HFF-Myc (cell line): ENCODE measurements around the gene ATP2A2.
"Not testable (repeated sequence)": the region's sequence is repeated elsewhere in the genome, so short reads cannot be mapped to it uniquely, and the experiment has no call there.

ENCODE experiments used
- DNase-seq: peaks from one replicate; pipeline ENCODE4 v3.0.0-alpha.2; 2011; ENCODE audit warnings: low read depth; ENCODE audit errors: extremely low read depth
- H3K4me3 ChIP-seq: replicated peaks from 2 replicates; pipeline ENCODE4 v1.5.1; 2011; ENCODE audit warnings: low read depth, mild to moderate bottlenecking, control low read depth, low read length
- TF ChIP-seq, protein P1 (sequence below): IDR thresholded peaks from 2 replicates; pipeline ENCODE4 v1.5.1; 2012; ENCODE audit warnings: mild to moderate bottlenecking, low read depth, low read length, control low read depth; ENCODE audit errors: missing control alignments

The ATP2A2 gene

DNA sequence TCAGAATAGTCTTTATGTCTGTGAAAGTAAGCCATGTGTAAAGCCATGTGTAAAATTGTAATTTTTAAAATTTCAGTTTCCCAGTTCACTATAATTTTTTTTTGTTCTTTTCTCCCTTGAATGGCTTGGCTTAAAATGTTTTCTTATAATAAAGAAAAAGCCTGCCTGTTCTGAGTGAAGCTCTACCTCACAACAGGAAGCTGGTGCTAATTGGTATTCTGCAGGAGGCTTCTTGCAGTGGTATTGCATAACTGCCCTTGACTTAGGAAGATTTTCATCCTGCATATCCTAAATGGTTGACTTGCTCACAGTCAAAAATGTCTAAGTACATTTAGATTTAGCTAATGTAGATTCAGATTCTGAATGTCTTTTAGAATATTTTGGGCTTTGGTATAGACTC, 49.5 kb downstream of the ATP2A2 start:
- TF ChIP-seq, protein P1, sequence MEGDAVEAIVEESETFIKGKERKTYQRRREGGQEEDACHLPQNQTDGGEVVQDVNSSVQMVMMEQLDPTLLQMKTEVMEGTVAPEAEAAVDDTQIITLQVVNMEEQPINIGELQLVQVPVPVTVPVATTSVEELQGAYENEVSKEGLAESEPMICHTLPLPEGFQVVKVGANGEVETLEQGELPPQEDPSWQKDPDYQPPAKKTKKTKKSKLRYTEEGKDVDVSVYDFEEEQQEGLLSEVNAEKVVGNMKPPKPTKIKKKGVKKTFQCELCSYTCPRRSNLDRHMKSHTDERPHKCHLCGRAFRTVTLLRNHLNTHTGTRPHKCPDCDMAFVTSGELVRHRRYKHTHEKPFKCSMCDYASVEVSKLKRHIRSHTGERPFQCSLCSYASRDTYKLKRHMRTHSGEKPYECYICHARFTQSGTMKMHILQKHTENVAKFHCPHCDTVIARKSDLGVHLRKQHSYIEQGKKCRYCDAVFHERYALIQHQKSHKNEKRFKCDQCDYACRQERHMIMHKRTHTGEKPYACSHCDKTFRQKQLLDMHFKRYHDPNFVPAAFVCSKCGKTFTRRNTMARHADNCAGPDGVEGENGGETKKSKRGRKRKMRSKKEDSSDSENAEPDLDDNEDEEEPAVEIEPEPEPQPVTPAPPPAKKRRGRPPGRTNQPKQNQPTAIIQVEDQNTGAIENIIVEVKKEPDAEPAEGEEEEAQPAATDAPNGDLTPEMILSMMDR = no peak
- H3K4me3 ChIP-seq = no peak overlapping the region
- no peak for DNase-seq

DNA sequence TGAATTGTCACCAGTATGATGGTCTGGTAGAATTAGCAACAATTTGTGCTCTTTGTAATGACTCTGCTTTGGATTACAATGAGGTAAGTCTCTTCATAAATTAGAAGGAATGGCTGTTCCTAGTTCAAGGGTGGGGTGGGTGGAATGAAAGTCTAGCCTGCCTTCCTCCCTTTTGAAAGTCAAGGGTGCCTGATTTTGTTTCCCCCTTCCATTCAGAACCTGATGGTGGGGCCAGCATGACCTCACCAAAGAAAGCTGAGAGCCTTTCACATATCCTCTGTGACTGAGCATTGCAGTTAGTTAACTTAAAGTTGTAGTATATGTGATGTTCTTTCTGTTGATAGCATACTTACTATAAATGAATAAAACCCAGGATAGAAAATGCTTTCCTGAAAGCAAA, 52.2 kb downstream of the ATP2A2 start:
- H3K4me3 ChIP-seq = no peak overlapping the region
- TF ChIP-seq, protein P1 = no peak
- DNase-seq = no peak

DNA sequence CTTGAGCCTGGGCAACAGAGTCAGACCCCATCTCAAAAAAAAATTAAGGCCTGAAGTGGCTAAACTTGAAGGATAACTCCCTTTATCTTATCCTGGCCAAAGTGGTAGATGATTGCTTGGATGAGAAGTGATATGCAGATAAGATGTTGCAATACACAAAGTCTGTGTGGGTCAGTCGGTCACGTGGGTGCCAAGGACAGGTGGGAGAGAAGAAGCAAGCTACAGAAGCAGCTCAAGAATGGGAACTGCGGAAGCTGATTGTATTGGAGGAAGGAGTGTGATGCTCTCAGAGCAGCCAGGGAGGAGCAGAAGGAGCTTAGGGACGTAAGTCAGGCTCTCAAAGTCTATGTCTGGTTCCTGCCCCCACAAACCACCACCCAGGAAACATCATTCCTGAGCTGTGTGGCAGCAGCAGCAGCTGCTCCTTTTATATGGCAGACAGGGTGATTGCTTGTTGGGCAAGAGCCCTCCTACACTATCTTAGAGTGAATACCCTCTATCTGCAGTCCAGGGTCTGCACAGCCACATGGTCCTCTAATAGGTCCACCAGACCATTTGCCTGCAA, 54.5 kb downstream of the ATP2A2 start:
- H3K4me3 ChIP-seq = no peak overlapping the region
- TF ChIP-seq, protein P1 = no peak
- no peak for DNase-seq

DNA sequence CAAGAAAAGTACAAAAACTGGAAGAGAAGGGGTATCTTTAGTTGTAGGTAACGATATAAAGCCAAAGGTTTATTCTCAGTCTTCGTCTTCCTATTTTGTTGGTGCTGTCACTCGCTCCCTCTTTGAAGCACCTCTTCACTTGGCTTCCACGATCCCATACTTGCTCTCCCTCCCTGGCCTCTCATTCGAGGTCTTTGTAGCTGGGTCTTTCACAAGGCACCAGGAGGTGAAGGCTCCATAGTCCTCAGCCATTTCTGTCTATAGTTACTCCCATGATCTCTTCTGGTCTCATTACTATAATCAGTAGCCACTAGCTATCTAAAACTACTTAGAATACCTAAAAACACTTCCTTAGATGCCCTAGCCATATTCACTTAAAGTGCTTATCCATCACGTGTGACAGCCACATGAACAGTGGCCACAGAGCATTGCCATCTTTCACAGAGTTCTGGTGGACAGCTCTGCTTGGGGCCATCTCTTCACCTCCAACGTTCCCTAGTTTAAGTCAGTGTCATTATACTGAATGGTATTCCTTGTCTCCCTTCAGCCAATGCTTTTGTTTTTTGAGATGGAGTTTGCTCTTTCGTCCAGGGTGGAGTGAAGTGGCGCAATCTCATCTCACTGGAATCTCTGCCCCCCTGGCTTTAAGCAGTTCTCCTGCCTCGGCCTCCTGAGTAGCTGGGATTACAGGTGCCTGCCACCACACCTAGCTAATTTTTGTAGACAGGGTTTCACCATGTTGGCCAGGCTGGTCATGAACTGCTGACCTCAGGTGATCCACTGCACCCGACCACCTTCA, 57.1 kb downstream of the ATP2A2 start:
- no peak overlapping the region for H3K4me3 ChIP-seq
- DNase-seq = no peak
- TF ChIP-seq, protein P1 = no peak

DNA sequence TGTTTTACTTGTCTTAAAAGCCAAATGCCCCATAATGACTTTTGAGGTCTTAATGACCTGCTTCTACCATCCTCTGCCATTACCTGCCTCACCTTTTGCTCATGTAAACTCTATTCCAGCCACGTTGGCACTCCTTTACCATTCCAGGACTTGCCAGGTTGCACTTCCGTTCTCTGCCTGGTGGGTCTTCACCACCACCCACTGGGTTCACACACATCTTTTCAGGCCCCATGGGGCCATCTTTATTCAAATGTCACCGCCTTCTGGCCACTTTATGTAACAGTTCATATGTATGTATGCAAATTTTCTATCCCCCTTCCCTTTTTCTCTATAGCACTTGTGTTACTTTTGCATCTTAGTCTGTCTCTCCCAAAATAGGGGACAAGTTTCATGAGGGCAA, 57.7 kb downstream of the ATP2A2 start:
- TF ChIP-seq, protein P1 = no peak
- no peak for DNase-seq

DNA sequence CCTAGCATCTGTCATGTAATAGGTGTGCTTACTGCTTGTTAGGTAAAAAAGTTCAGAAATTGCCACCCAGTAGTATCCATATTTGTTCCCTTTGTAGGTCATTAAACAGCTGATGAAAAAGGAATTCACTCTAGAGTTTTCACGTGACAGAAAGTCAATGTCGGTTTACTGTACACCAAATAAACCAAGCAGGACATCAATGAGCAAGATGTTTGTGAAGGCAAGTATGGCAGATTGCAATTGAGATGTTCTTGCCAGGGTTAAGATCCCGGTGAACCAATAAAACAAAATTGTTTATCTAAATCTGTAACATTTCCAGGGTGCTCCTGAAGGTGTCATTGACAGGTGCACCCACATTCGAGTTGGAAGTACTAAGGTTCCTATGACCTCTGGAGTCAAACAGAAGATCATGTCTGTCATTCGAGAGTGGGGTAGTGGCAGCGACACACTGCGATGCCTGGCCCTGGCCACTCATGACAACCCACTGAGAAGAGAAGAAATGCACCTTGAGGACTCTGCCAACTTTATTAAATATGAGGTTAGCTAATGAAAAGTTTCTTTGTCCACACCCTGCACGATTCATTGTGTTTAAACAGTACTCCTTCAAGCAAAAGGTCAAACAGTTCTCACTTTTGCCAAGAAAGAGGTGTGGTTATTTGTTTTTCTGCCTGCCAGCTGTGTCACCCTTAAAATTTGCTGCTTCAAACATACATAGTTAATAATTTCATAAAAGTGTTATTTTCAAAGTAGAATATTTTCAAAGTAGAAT, 58.3 kb downstream of the ATP2A2 start:
- no peak for DNase-seq
- H3K4me3 ChIP-seq = no peak overlapping the region
- TF ChIP-seq, protein P1 = no peak

More for the DNA sequence above, 57.7 kb downstream of the ATP2A2 start:
- H3K4me3 ChIP-seq = no peak overlapping the region

DNA sequence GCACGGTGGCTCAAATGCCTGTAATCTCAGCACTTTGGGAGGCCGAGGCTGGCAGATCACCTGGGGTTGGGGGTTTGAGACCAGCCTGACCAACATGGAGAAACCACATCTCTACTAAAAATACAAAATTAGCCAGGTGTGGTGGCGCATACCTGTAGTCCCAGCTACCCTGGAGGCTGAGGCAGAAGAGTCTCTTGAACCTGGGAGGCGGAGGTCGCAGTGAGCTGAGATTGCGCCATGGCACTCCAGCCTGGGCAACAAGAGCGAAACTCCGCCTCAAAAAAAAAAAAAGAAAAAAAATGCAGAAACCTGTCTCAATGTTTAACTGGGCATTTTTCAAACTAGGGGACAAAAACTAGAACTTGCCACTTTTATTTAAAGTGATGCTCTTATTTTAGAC, 59.2 kb downstream of the ATP2A2 start:
- not testable (repeated sequence) for DNase-seq, H3K4me3 ChIP-seq
